ENCODE data around the gene TMEM151B. TPM values are rescaled to one million over a fixed set of nuclear protein-coding genes. Genes with fewer than 3 reads are reported as not detected.

TMEM151B gene
- total RNA-seq, 2 donors from 2014 or later: not detected

DNA sequence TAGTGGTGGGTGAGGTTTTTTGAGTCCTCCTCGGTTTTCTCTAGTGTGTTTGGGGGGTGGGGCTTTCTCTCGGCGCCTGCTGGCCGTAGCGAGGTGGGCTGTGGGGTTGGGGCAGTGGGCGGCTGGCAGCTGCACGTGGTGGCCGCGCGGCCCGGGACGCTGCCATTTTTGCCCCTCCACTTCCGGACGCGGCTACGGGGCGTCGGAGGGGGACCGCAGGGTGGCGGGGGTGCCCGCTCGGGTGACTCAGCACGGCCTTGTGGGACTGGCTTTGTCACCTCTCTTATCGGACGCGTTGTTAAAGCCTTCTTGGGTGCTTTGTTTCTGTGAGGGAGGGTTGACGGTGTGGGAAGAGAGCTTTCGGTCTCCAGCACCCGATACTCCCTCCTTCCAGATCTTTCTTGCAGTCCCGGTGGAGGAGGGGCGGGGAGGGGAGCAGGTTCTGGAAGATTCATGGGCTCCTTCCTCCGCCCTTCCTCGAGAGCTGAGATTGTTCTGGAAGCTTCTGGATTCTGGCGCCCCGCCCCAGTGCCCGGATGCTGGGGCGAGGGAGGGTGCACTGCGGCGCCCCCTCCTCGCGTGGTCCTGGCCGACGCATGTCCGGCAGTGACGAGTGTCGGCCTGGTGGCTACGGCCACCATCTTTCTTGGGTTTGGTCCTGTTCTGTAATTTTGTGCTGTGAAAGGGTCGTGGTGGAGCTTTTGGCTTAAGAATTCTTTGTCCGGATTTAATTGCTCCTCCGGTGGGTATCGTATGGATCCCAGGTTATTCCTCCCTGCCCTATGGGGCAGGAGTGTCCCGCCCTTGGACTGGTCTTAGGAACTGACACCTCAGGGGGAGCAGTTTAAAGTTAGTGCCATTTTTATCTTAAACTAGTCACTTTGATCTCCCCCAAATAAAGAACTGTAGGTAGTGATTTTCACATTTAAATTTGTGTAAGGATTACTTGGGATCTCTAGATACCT lies 22.6 kb upstream of the TMEM151B start:
- DNase-seq (ENCODE audit: low spot score): peak; percentile 94
- intact Hi-C loops (cut with DNase I): no loop called here

DNA sequence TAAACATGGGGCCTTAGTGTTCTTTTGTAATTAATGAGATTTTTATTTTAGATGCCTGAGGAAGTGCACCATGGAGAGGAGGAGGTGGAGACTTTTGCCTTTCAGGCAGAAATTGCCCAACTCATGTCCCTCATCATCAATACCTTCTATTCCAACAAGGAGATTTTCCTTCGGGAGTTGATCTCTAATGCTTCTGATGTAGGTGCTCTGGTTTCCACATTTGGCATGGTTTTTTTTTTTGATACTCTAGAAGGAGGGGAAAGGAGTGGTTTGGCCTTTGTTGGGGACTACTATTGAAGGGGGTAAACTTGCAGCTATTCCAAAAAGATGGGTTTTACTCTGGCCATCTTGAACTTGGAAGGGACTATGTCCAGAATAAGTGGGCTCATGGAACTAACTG lies 21.7 kb upstream of the TMEM151B start:
- intact Hi-C loops (cut with DNase I): no loop called here

DNA sequence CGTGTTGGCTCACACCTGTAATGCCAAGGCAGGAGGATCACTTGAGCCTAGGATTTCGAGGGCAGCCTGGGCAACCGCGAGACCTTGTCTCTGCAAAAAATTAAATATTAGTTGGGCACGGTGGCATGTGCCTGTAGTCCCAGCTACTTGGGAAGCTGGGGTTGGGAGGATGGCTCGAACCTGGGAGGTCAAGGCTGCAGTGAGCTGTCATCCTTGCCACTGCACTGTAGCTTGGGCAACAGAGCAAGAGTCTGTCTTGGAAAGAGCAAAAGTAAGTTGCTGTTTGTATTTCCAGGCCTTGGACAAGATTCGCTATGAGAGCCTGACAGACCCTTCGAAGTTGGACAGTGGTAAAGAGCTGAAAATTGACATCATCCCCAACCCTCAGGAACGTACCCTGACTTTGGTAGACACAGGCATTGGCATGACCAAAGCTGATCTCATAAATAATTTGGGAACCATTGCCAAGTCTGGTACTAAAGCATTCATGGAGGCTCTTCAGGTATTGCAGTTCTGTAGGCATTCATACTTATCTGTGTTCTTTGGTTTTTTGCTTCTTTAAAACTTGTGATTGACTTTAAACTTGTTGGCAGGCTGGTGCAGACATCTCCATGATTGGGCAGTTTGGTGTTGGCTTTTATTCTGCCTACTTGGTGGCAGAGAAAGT lies 21.0 kb upstream of the TMEM151B start:
- intact Hi-C loops (cut with DNase I): no loop called here
- peak; percentile 32 for DNase-seq (ENCODE audit: low spot score)

More for the DNA sequence above, 21.7 kb upstream of the TMEM151B start:
- no peak for DNase-seq (ENCODE audit: low spot score)

DNA sequence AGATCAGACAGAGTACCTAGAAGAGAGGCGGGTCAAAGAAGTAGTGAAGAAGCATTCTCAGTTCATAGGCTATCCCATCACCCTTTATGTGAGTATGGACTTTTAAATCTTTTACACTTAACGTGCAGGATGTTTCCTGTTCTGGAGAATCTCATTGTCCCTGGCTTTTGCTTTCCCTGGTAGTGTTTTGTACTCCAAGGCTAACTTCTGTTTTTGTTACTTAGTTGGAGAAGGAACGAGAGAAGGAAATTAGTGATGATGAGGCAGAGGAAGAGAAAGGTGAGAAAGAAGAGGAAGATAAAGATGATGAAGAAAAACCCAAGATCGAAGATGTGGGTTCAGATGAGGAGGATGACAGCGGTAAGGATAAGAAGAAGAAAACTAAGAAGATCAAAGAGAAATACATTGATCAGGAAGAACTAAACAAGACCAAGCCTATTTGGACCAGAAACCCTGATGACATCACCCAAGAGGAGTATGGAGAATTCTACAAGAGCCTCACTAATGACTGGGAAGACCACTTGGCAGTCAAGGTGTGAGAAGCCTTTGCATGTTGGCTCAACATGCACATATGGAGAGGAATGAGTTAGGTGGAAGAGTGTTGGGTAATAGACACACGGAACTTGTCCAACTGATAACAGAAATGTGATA lies 20.1 kb upstream of the TMEM151B start:
- no peak for DNase-seq (ENCODE audit: low spot score)
- intact Hi-C loops (cut with DNase I): no loop called here

DNA sequence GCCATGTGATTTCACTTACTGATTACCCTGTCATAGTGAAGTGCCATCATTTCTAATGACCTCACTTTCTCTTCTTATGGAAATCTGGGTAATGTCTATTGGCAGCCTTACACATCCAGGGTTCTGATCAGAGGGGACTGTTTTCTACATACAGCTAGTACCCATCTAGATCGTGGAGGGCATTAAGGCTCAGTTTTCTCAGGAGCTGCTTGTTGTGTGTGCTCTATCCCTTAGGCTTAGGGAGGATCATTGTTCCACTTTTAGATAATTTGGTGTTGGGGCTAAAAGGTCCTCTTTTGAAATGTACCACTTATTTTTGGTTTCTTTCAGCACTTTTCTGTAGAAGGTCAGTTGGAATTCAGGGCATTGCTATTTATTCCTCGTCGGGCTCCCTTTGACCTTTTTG lies 19.5 kb upstream of the TMEM151B start:
- DNase-seq (ENCODE audit: low spot score): no peak
- intact Hi-C loops (cut with DNase I): no loop called here

DNA sequence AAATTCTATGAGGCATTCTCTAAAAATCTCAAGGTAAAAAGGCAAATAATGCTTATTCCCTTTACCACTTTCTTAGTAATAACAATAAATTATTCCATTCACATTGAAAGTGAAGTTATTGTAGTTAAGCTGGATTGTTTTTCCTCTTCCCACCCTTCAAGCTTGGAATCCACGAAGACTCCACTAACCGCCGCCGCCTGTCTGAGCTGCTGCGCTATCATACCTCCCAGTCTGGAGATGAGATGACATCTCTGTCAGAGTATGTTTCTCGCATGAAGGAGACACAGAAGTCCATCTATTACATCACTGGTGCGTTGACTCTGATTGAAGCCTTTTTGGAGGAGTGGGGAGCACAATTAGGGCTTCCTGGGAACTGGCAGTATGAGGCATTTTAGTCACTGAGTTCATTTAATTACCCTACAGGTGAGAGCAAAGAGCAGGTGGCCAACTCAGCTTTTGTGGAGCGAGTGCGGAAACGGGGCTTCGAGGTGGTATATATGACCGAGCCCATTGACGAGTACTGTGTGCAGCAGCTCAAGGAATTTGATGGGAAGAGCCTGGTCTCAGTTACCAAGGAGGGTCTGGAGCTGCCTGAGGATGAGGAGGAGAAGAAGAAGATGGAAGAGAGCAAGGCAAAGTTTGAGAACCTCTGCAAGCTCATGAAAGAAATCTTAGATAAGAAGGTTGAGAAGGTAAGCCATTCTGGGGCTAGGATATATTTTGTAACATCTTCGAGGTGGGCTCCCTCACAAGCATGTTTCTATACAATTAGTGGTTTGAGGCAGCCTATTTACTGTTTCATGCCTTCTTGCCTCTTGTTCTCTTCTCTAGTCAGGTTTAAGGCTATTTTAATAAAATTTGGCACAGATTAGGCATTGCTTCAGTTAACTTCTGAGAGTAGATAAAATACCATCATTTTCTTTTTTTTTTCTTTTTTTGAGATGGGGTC lies 18.4 kb upstream of the TMEM151B start:
- DNase-seq (ENCODE audit: low spot score): peak; percentile 66
- intact Hi-C loops (cut with DNase I): no loop called here

DNA sequence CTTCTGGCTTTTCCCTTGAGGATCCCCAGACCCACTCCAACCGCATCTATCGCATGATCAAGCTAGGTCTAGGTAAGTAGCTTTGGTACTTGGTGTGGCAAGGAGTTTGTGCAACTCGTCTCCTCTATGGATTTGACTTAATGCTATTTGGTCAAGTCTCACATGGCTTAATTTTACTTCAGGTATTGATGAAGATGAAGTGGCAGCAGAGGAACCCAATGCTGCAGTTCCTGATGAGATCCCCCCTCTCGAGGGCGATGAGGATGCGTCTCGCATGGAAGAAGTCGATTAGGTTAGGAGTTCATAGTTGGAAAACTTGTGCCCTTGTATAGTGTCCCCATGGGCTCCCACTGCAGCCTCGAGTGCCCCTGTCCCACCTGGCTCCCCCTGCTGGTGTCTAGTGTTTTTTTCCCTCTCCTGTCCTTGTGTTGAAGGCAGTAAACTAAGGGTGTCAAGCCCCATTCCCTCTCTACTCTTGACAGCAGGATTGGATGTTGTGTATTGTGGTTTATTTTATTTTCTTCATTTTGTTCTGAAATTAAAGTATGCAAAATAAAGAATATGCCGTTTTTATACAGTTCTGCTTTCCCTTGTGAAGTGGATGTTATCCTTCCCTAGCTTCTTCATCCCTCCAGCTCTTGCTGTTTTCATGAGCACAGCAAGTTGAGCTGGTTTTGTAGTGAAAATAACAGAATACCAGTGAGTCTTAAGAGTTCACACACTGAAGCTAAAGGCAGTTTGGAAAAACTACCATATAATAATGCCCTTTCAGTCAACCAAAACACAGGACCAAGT lies 16.7 kb upstream of the TMEM151B start:
- intact Hi-C loops (cut with DNase I): no loop called here
- peak; percentile 69 for DNase-seq (ENCODE audit: low spot score)

DNA sequence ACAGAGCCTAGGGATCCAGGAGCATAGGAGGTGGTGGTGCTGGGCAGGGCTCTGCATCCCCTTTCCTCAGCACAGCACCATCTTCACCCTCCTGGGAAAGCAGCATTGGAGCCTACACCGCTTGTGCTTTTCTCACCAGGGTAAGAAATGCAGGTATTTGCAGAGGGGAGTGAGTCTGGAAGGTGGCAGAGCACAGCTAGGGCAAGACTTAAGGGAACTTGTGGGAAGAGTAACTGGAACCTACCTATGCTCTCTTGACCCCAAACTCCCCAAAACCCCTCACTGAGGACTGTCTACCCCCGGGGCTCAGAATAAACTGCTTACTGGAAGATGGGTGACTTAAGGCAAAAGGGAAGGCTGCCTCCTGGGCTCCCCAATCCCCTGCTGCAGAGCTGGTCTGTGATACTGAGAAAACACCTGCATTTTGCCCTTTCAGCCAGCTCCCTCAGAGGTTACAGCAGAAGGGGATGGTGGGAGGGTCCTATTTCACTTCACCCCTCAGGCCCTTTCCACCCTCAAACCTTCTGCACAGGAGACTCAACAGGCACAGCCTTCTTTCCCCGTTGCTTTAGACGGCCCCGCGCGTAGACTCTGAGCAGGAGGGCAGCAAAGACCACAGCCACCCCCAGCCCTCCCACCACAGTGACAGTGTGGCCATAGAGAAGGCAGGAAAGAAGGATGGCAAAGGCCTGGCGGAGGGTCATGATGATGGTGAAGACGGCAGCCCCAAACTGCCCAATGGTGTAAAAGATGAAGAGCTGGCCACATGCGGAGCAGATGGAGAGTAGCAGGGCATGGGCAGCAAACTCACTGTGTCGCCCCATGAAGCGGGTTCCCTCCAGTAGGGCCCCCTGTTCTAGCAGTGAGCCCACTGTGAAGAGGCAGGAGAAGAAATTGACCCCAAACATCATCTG lies 15.8 kb upstream of the TMEM151B start:
- intact Hi-C loops (cut with DNase I): no loop called here

DNA sequence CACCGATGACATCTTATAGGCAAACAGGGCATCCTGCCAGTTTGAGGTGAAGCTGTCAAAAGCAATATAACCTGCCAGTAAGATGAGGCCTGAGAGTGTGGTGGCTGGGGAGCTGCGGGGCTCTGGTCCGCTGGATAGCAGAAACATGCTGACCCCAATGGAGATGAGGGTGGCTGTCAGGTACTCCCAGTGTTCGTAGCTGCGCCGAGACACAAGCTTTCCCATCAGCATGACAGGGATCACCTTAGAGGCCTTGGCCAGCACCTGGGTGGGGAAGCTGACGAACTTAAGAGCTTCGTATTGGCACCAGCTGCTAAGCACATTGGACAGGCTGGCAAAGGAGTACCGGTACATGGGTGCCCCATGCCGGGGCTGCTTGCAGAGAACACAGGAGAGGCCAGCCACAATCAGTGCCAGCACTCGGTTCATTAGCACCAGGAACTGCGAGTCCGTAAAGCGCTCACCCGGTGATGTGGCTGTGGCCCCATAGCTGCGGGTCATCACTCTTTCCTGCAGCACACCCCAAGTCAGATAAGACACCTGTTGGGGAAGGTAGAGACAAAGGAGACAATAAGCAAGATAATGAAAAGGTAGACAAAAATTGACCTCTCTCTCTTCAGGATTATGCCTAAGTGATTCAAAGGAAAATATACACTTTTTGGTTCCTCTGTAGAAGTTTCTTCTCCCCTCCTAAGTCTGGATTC lies 15.0 kb upstream of the TMEM151B start:
- intact Hi-C loops (cut with DNase I): no loop called here
- DNase-seq (ENCODE audit: low spot score): peak; percentile 77

More for the DNA sequence above, 15.8 kb upstream of the TMEM151B start:
- DNase-seq (ENCODE audit: low spot score): peak; percentile 69

DNA sequence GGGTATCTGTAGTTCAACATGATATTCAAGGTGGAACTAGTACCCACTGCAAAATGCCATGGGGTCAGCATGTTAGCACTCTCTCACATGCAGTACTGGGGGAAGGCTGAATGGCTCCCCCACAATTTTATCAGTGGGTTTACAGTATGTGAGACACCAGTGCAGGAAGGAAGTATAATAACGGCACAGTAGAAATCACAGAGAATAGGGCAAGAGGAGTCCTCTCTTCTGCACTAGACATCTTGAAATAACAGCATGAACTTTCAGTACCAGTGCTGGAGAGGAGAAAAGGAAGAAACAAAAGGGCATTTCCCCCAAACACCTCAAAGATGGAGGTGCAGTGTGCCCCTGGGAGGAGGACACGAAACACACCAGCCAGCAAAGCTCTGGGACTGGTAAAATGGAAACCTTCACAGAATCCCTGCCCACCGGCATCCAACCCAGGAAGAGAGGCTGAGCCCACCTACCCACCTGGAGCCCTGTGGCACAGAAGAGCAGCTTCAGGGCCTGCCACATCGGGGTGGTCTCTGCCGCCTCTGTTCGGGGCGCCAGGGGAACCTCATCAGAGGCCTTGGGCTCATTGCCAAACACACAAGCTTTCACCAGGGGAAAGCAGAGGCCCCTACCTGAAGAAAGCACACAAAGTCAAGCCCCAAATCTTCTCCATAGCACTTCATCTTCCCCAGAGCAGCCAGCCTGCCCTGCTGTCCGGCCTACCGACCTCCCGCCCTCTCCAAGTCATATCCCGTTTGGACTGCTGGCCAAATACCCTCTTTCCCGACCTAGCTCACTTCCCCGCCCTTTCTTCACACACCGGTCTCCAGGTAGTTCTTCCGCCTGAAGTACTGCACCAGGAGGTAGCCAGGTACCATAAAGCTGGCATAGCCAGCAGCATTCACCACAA lies 14.1 kb upstream of the TMEM151B start:
- DNase-seq (ENCODE audit: low spot score): peak; percentile 70

DNA sequence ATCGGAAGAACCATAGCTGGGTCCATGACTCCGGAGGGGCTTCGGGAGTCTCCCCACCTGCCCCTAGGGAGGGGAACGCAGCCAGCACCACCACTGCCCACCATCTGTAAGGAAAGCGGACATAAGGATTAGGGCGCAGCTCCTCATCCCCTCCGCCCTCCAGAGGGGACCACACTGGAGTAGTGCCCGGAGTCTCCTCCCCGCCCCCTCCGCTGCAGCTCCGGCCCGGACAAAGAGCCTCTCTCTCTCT lies 13.6 kb upstream of the TMEM151B start:
- intact Hi-C loops (cut with DNase I): no loop called here
- DNase-seq (ENCODE audit: low spot score): no peak

More for the DNA sequence above, 14.1 kb upstream of the TMEM151B start:
- intact Hi-C loops (cut with DNase I): no loop called here

DNA sequence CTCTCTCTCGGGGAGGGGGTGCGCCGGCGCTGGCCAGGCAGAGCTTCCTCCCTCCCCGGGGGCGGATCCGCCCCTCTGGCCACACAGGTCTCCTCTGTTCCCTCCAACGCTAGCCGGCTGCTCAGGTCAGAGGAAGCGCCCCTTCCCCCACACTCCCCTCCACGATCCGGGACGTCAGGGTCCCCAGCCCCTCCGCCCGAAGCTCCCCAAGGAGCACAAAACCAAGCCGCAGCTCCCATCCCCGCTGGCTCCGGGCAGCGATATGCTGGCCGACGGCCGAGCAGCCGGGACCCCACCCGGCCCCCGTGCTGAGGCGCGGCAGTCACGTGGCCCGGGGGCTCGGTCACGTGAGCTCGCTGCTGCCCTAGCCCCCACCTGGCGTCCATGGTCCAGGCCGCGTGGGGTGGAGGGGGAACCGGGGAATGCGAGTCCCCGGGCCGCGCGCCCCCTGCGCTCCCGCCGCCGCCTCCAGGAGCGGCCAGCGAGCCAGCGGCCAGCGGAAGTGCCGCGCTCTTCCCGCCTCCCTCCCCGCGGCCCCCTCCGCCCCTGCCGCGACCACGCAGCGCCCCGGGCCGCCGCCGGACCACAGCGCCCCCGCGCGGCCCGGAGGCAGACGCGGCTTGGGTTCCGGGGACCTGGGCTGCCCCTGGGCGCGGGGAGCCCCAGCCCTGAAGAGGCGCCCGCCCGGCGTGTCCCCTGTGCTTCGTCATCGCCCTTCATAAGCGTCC lies 13.1 kb upstream of the TMEM151B start, which contains the start of gene SLC35B2:
SLC35B2 (minus strand) TSS at position 504 of the 728 bp plus-strand sequence; CDS start at position 386, 118 bp downstream.
- intact Hi-C loops (cut with DNase I): no loop called here
- DNase-seq (ENCODE audit: low spot score): peak; percentile 88

DNA sequence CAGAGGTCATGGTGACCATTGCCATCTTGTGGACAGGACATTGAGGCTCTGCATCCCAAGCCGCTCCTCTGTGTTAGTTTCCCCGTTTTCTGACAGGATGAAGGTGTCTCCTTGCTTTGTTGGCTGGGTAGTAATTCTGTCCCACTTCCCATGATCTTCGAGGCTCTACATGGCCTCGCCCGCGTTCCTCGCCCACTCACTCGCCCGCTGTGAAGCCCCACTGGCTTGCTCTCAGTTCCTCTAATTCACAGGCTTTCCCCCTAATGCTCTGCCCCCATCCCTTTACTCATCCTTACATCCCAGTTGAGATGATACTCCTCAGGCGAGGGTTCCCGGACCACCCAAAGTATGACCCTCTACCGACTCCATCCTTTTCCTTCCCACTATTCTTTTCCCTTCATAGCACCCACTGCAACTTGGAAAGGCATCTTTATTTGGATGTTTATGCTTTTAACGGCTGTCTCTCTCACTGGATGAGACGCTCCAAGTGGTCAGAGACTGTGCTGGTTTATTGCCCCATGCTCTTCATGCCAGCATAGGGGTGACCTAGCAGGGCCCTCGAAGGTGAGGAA lies 12.4 kb upstream of the TMEM151B start:
- intact Hi-C loops (cut with DNase I): no loop called here
- no peak for DNase-seq (ENCODE audit: low spot score)

DNA sequence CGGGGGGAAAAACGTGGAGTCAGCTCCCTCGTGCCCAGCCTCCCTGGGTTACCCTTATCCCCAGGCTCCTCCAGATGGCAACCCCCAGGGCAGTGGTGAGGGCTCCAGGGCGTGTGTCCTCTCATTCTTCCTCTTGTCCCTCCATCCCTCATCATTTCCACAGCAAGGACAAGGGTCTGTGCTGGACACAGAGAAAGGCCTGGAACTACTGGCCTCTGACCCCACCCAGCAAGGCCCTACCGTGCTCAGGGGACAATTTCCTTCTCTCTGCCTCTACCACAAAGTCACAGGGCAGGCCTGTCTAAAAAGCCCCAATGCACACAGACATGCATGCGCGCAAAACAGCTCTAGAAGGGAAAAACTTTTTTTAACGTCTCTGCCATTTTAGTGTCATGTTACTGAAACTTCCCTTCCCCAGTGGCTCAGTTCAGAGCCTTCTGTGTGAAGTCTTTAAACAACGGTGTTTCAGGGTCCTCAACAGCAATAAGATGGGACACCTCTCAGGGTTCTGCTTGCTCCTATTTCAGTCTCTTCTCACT lies 11.9 kb upstream of the TMEM151B start:
- peak; percentile 64 for DNase-seq (ENCODE audit: low spot score)
- intact Hi-C loops (cut with DNase I): no loop called here
